Liver (tissue), 3 donors: ENCODE measurements around the gene DNAJC5G.

Experiments used
- EGR1 ChIP-seq, 2 donors: IDR thresholded peaks; 2 replicates each; pipeline ENCODE4 v1.6.1; 2016 to 2018; ENCODE audit warnings: antibody characterized with exemption in 2 of 2, low read depth in 2 of 2
- FOXA1 ChIP-seq: IDR thresholded peaks from 2 replicates; pipeline ENCODE4 v1.6.1; 2016; ENCODE audit warnings: antibody characterized with exemption
- FOXA2 ChIP-seq: IDR thresholded peaks from 2 replicates; pipeline ENCODE4 v1.6.1; 2016; ENCODE audit warnings: antibody characterized with exemption
- GABPA ChIP-seq, 2 donors: IDR thresholded peaks in 1 of 2; conservative IDR thresholded peaks in 1 of 2; 2 replicates each; pipeline ENCODE4 v1.6.1; 2016; ENCODE audit warnings: antibody characterized with exemption in 2 of 2, mild to moderate bottlenecking in 1 of 2, moderate library complexity in 1 of 2
- HNF4G ChIP-seq: IDR thresholded peaks from 2 replicates; pipeline ENCODE4 v1.6.1; 2016; ENCODE audit warnings: antibody characterized with exemption
- JUND ChIP-seq, 2 donors: IDR thresholded peaks; 2 replicates each; pipeline ENCODE4 v1.6.1; 2016; ENCODE audit warnings: antibody characterized with exemption in 2 of 2
- RAD21 ChIP-seq, 2 donors: IDR thresholded peaks; 2 replicates each; pipeline ENCODE4 v1.6.1; 2016; ENCODE audit warnings: antibody characterized with exemption in 2 of 2, mild to moderate bottlenecking in 2 of 2
- SP1 ChIP-seq: IDR thresholded peaks from 2 replicates; pipeline ENCODE4 v1.6.1; 2018; ENCODE audit warnings: antibody characterized with exemption, mild to moderate bottlenecking
- TAF1 ChIP-seq: conservative IDR thresholded peaks from 2 replicates; pipeline ENCODE4 v1.6.1; 2016; ENCODE audit warnings: antibody characterized with exemption, mild to moderate bottlenecking
- TF ChIP-seq, protein P1 (sequence below): fragments of 150-350 bp; IDR thresholded peaks from 2 replicates; pipeline ENCODE4 v1.5.1; 2017; ENCODE audit warnings: improper control_type of control experiment, low read depth, low read length; ENCODE audit not compliant: missing input control
- TF ChIP-seq, protein P2 (sequence below): IDR thresholded peaks from 2 replicates; pipeline ENCODE4 v1.6.1; 2016; ENCODE audit warnings: antibody characterized with exemption
- TF ChIP-seq, protein P3 (sequence below): IDR thresholded peaks from 2 replicates; pipeline ENCODE4 v1.6.1; 2016; ENCODE audit warnings: antibody characterized with exemption, mild to moderate bottlenecking
- TF ChIP-seq, protein P4 (sequence below): IDR thresholded peaks from 2 replicates; pipeline ENCODE4 v1.6.1; 2016; ENCODE audit warnings: antibody characterized with exemption
- donor health status: healthy.
- donor health status: healthy.

DNA sequence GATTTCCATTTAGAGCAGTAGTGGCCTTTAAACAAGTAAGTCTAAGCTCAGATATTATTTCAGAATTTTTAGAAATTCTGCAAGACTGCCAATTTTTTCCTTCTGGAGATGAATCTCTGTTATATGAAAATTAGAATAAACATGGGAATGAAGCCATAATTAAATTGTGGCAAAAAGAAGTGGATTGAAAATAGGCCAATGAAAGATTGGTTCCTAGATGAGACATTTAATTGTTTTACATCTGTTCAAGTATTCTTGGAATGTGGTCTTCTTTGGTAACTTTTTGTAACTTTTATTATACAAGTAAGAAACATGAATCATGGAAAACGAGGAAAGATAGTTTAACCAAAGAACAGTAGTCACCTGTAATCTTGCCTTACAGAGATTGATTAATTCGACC lies 47.7 kb upstream of the DNAJC5G start:
- TF ChIP-seq, protein P1, sequence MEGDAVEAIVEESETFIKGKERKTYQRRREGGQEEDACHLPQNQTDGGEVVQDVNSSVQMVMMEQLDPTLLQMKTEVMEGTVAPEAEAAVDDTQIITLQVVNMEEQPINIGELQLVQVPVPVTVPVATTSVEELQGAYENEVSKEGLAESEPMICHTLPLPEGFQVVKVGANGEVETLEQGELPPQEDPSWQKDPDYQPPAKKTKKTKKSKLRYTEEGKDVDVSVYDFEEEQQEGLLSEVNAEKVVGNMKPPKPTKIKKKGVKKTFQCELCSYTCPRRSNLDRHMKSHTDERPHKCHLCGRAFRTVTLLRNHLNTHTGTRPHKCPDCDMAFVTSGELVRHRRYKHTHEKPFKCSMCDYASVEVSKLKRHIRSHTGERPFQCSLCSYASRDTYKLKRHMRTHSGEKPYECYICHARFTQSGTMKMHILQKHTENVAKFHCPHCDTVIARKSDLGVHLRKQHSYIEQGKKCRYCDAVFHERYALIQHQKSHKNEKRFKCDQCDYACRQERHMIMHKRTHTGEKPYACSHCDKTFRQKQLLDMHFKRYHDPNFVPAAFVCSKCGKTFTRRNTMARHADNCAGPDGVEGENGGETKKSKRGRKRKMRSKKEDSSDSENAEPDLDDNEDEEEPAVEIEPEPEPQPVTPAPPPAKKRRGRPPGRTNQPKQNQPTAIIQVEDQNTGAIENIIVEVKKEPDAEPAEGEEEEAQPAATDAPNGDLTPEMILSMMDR, result no peak
- TF ChIP-seq, protein P2, sequence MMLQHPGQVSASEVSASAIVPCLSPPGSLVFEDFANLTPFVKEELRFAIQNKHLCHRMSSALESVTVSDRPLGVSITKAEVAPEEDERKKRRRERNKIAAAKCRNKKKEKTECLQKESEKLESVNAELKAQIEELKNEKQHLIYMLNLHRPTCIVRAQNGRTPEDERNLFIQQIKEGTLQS, result no peak
- TF ChIP-seq HNF4G (no peak), EGR1 (IDR thresholded peaks at IDR 0.05; ENCODE audit: low read depth in 2 of 2) (no peak), RAD21 (IDR thresholded peaks at IDR 0.05) (no peak), FOXA1 (no peak), TAF1 (no peak), SP1 (no peak), JUND (IDR thresholded peaks at IDR 0.05) (no peak), FOXA2 (no peak), GABPA (IDR thresholded peaks at IDR 0.05 in 1 of 2, conservative IDR thresholded peaks at IDR 0.05 in 1 of 2) (no peak)
- TF ChIP-seq, protein P3, sequence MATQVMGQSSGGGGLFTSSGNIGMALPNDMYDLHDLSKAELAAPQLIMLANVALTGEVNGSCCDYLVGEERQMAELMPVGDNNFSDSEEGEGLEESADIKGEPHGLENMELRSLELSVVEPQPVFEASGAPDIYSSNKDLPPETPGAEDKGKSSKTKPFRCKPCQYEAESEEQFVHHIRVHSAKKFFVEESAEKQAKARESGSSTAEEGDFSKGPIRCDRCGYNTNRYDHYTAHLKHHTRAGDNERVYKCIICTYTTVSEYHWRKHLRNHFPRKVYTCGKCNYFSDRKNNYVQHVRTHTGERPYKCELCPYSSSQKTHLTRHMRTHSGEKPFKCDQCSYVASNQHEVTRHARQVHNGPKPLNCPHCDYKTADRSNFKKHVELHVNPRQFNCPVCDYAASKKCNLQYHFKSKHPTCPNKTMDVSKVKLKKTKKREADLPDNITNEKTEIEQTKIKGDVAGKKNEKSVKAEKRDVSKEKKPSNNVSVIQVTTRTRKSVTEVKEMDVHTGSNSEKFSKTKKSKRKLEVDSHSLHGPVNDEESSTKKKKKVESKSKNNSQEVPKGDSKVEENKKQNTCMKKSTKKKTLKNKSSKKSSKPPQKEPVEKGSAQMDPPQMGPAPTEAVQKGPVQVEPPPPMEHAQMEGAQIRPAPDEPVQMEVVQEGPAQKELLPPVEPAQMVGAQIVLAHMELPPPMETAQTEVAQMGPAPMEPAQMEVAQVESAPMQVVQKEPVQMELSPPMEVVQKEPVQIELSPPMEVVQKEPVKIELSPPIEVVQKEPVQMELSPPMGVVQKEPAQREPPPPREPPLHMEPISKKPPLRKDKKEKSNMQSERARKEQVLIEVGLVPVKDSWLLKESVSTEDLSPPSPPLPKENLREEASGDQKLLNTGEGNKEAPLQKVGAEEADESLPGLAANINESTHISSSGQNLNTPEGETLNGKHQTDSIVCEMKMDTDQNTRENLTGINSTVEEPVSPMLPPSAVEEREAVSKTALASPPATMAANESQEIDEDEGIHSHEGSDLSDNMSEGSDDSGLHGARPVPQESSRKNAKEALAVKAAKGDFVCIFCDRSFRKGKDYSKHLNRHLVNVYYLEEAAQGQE, result no peak
- TF ChIP-seq, protein P4, sequence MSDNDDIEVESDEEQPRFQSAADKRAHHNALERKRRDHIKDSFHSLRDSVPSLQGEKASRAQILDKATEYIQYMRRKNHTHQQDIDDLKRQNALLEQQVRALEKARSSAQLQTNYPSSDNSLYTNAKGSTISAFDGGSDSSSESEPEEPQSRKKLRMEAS, result no peak
